HG03025 (cell line): Measurements from ENCODE around the gene ABHD17A.
"Not testable (repeated sequence)": the region's sequence is repeated elsewhere in the genome, so short reads cannot be mapped to it uniquely, and the experiment has no call there.

Experiments used
- ATAC-seq: cut with Tn5 transposase; IDR thresholded peaks from one replicate; pipeline ENCODE4 v1.9.1; 2021; ENCODE audit warnings: mild to moderate bottlenecking, moderate library complexity; ENCODE audit not compliant: unreplicated experiment, low FRiP score

Gene ABHD17A

DNA sequence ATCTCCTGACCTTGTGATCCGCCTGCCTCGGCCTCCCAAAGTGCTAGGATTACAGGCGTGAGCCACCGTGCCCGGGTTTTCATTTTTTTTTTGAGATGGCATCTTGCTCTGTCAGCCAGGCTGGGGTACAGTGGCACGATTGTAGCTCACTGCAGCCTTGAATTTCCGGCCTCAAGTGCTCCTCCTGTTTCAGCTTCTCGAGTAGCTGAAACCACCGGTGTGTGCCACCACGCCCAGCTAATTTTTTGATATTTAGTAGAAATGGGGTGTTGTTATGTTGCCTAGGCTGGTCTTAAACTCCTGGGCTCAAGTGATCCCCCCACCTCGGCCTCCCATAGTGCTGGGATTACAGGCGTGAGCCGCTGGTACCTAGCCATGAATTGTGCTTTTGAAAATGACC is 25.8 kb upstream of the ABHD17A start:
- ATAC-seq: no peak

DNA sequence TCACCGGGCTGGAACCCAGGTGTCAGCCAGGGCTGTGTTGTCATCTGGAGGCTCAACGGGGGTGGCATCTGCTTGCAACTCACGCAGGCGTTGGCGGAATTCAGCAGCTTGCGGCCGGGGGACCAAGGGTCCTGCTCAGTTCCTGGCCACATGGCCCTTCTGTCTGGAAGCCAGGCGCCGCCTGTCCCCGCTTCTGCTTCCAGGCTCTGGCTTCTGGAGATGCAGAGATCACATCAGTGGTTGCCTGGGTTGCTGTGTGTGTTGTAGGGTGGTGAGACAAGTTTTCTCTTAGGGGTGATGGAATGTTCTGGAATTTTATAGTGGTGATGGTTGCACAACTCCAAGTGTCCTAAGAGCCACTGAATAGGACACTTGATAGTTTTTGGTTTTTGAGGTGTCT is 24.9 kb upstream of the ABHD17A start:
- no peak for ATAC-seq

DNA sequence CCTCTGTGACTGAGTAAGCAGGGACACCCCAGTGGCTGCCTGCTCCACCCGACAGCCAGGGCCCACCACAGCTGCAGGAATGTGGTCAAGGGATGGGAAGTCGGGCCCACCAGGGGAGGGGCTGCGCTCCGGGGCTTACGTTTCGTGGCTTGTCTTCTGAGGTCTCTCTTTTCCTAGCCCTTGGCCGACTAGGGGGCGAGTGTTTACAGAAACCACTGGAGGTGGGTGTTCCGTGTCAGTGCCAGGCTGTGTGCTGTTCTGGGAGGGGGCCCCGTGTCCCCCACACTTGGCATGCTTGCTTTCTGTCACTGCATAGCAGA is 24.4 kb upstream of the ABHD17A start:
- no peak for ATAC-seq

DNA sequence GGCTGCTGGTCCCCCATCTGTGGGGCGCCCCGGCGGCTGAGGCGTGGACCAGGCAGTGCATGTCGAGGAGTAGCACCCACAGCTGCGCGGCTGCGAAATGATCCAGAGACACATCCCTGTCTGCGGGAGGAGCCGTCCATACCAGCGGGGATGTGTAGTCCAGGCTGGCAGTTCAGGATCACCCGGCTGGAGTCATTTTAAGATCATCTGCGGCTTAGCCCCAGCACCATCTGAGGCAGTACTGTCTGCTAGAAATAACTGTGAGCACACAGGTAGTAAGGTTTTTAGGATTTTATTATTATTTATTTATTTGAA is 23.0 kb upstream of the ABHD17A start:
- no peak for ATAC-seq

DNA sequence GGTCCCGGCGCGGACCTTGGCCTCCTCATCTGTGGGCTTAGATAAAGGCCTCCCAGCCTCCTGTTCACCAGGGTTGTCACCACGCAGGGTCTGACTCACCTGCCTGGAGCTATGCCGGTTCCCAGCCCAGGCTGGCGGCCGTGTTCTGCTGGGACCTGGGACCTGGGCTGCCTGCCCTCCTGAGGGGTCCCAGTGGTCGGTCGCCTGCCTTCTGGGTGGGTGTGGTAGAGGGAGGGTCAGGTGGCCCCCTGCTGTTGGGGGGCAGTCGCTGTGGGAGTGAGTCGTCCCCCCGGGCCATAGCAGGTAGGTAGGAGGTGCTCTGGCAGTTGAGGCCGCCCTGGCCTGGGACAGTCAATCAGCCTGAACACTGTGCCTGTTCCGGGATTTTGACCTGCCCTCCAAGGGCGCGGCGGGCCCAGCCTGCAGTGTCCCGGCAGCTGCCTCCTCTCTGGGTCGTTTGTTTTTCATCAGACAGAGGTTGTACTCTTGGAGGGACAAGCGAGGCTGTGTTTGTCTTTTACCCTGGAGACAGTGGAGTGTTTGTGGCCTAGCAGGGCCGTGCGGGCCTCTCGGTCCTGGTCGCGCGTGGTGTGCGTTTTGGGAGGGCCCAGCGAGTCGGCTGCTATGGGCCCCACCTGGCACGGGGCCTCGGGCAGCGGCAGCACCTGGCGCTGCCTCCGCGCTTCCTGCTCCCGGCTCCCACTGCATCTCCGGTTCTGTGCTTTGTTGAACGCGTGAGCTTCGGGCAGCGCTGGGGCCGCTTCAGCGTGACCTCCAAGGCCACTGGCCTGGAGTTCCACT is 22.5 kb upstream of the ABHD17A start:
- no peak for ATAC-seq

DNA sequence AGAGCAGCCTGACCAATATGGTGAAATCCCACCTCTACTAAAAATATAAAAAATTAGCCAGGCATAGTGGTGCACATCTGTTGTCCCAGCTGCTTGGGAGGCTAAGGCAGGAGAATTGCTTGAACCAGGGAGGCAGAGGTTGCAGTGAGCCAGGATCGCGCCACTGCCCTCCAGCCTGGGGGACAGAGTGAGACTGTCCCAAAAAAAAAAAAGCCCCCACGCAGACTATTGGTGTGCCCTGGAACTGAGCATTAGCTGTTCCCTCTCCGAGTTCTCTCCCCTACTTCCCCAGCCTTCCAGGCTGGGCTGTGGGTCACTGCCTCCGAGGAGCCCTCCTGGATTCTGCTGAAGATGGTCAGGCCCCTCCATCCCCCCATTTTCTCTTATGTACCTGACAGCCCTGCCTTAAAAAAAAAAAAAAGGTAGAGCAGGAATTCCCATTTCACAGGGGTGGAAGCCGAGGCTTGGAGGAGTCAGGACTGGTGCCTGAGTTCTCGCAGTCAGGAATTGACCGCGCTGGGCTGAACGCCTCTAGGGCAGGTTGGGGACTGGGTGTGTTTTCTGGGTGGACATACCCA is 21.8 kb upstream of the ABHD17A start:
- no peak for ATAC-seq

DNA sequence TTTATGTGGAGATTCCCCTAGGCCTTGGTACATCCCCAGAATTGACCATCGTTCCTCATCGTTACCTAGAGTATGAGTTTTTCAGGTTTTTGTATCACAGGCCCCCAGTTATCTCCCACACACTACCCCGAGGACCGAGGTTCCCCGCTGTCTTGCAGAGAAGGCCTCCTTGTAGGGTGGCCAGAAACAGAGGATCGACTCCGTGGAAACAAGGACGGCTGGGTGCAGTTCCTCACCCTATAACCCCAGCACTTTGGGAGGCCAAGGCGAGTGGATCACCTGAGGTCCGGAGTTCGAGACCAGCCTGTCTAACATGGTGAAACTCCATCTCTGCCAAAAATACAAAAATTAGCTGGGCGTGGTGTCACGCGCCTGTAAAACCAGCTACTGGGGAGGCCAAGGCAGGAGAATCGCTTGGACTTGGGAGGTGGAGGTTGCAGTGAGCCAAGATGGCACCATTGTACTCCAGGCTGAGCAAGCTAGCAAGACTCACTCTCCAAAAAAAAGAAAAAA is 20.6 kb upstream of the ABHD17A start:
- no peak for ATAC-seq

DNA sequence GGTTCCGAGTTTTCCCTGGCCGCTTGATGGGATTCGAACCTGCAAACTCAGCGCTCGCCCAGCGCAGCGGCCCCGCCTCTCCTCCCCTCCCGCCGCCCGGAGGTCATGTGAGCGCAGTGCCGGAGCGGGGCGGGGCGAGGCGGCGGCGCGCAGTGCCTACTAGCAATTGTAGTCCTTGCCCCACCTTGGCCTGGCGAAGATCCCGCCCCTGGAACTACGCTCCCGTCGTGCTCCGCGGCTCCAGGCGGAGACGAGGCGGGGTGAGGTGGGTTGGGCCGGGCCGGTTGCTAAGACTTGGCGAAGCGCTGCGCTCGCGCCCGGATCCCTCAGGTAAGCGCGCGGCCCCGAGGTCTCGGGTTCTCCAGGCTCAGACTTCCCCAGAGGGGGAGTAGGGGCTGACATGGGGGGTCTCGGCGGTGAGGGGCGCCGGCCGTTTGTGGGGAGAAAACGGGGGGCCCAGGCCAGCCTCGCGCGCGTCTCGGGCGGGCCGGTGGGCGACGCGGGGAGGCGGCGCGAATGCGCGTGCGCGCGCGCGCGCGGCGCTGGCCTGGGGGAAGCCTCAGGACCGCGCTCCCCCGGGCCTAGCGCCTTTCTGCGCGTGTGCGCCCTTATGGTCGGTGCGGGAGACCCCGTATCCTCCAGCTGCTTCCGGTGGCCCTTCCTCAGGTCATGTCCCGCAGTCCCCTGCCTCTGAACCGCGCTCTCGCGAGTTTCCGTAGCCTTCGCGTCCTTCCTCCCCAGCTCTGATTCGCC is 20.0 kb upstream of the ABHD17A start, which contains the start of the genes ADAT3 and SCAMP4:
TSS of gene ADAT3 (plus strand) at position 290 of the 753 bp plus-strand sequence. CDS start 6,649 bp downstream, outside the sequence.
TSS of gene SCAMP4 (plus strand) at position 290 of the 753 bp plus-strand sequence. CDS start 9,621 bp downstream, outside the sequence.
- peak; percentile 78 for ATAC-seq

DNA sequence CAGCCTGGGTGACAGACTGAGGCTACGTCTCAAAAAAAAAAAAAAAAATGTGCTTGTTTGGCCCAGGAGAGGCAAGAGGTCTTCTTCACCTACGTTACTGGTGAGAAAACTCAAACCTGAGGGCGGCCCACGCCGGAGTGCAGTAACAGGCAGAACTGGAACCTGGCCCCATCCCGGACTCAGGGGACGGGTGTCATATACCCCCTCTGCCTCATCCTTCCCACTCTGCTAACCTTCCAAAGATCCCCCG is 19.5 kb upstream of the ABHD17A start:
- ATAC-seq: no peak

DNA sequence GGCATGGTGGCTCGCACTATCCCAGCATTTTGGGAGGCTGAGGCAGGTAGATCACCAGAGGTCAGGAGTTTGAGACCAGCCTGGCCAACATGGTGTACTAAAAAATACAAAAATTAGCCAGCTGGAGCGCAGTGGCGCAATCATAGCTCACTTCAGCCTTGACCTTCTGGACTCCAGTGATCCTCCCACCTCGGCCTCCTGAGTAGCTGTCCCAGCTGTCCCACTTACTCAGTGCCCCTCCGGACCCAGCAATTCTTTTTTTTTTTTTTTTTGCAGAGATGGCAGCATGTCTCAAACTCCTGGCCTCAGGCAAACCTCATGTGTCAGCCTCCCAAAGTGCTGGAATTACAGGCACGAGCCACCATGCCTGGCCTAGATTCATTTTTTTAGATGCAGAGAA is 17.6 kb upstream of the ABHD17A start:
- ATAC-seq: no peak

DNA sequence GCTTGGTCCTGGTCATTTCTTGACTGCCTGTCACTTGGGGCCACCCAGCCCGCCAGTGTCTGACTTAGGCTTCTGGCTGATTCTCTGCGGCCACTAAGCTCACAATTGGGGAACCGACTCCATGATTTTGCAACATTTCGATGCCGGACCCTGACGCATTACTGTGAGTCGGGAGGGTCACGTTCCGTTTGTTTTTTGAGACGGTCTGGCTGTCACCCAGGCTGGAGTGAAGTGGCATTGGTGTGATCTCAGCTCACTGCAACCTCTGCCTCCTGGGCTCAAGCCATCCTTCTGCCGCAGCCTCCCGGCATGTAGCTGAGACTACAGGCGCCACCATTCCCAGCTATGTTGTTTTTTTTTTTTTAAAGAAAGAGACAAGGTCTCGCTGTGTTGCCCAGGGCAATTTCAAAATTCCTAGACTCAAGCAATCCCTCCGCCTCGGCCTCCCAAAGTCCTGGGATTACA is 16.7 kb upstream of the ABHD17A start:
- ATAC-seq: no peak

DNA sequence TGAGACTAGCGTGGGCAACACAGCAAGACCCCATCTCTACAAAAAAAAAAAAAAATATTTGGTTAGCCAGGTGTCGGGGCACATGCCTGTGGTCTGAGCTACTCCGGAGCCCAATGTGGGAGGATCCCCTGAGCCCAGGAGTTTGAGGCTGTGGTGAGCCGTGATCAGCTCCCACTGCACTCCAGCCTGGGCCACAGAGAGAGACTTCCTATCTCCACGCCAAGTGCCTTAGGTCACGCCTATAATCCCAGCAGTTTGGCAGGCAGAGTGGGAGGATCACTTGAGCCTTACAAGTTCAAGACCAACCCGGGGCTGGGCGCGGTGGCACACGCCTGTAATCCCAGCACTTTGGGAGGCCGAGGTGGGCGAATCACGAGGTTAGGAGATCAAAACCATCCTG is 11.2 kb upstream of the ABHD17A start:
- no peak for ATAC-seq

DNA sequence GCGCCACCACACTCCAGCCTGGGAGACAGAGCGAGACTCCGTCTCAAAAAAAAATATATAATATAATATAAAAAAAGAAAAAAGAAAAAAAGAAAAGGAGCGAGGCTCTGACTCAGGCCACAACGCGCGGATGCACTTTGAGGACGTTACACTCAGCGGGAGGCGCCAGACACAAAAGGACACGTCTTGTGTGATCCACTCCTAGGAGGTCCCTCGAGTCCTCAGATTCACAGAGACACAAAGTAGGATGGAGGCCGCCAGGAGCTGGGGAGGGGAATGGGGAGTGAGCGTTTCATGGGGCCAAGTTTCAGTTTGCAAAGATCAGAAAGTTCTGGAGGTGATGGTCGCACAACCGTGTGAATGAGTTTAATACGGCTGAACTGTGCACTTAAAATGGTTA is 8.5 kb upstream of the ABHD17A start:
- no peak for ATAC-seq

DNA sequence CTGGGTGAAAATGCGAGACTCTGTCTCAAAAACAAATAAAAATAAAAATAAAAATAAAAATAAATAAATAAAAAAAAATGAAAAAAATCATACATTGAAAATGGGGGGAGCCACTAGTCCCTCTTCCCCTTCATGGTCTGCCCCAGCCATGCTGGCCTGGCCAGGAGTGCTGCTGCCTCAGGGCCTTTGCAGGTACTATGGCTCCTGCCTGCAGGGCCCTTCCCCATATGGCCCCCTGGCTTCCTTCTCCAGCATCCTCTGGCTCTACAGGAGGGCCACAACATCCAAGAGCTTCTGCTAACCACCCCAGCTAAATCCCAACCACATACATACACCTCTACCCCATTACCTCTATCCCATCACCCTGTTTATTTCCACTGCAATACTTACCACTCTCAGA is 4.6 kb upstream of the ABHD17A start:
- ATAC-seq: no peak

DNA sequence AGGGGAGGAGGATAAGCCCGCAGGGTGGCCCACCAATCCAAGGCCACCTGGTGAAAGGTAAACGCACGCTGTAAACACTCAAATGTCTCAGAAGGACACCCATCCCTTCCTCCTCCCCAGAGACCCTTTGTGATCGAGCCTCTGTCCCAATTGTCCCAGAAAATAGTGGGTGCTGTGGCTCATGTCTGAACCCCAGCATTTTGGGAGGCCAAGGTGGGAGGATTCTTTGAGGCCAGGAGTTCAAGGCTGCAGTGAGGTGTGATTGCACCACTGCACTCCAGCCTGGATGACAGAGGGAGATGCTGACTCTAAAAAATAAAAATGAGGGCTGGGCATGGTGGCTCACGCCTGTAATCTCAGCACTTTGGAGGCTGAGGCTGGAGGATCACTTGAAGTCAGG is 3.1 kb upstream of the ABHD17A start:
- ATAC-seq: no peak

DNA sequence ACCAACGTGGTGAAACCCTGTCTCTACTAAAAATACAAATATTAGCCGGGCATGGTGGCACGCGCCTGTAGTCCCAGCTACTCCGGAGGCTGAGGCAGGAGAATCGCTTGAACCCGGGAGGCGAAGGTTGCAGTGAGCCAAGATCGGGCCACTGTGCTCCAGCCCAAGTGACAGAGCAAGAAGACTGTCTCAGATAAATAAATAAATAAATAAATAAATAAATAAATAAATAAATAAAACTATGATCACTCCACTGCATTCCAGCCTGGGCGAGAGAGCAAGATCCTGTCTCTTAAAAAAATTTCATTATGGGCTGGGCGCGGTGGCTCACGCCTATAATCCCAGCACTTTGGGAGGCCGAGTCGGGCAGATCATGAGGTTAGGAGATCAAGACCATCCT is 1.1 kb upstream of the ABHD17A start:
- not testable (repeated sequence) for ATAC-seq

DNA sequence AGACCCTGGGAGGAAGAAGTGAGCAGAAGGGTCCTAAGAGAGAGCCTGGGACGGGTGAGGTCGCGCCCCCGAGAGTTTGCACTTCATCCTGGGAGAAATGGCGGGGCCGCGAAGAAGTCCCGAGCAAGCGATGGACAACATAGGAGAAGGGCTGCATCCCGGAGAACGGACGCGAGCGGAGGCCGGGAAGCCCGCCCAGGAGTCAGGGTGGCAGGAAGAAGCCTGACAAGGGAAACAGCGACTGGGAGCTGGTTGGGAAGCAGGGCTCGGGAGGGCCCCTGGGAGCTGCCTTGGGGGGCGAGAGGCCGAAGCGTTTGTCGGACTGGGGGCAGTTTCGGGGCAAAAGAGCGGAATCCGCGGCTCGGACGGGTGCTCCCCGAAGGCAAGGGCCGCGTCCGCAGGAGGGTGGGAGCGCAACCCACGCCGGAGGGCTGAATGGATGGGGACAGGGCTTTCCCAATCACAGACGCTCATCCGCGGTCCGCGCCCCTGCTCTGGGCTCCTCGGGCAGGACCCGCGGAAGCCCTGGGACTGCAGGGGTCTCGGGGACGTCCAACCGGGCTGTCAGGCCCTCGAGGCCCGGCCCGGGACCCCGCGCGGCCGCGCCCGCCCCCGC is 469 bp downstream of the ABHD17A start:
- ATAC-seq: peak; percentile 23

DNA sequence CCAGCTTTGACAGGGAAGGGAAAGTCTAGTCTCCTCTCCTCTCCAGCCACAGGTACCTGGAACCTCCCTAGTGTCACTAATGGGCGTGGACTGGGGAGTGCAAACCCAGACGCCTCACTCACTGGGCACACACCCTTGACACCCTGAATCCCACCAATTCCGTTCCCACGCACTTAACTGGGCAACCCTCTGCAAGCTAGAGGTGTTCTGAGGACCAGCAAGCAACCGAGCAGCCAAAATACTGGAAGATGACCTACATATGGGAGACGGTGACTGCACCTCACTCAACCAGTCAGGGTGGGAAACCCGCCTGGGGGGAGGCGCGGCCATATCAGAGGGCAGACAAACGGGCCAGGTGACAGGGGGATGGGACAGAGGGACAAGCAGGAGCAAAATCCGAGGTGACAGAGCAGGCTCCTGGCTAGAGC is 991 bp downstream of the ABHD17A start:
- no peak for ATAC-seq

DNA sequence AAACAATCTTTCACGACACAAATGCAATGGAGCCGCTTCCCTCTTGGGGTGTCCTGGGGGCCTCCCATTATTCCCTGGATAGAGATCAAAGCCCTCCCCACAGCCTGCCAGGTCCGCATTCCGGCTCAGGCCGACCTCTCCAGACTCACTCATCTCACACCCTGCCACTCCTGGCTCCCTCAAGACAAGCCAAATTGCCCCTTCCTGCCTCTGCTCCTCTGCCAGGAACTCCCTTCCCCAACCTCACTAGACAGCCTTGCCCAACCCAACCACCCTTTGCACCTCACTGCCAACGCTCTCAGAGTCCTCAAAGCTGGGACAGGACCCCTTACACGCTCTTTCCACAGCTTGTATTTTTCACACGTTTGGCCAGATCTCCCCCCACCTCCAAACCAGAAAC is 1.5 kb downstream of the ABHD17A start:
- no peak for ATAC-seq

DNA sequence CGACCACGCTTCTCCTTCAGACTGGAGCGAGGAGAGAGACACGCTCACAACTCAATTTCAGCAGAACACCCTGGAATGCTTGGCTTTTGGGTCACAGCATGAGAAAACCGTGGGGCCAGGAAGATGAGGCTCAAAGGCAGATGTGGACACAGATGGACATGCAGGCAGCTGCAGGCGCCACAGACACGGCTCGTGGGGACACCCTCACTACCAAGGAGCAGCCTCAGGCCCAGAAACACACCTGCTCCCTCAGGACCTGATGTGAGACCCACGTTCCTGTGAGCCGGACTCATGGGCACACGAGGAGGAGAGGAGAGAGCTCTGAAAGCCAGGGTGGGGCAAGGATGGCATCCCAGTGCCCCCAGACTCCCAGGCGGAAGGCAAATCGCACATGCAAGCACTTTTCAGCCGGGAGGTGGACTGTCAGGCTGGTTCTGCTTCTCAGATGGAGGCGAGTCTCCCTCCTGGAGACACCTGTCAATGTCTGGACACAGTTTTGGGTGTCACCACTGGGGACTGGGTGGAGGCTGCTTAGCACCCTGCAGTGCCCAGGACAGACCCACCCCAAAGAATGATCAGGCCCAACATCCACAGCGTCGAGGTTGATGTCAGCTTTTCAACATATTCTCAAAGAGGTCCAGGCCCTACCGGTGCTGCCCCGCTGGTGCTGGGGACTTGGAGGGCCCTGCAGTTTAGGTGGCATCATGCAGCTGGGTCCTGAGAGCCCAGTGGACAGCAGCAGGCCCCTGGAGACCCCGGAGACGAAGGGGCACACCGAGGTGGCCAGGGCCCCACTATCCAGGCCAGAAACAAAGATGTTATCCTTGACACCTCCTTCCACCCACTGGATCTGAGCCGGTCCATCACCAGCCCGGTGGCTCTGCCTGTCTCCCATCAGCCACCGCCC is 2.3 kb downstream of the ABHD17A start:
- ATAC-seq: no peak
